Measurements from ENCODE around the gene RHOBTB3.

Gene RHOBTB3

DNA sequence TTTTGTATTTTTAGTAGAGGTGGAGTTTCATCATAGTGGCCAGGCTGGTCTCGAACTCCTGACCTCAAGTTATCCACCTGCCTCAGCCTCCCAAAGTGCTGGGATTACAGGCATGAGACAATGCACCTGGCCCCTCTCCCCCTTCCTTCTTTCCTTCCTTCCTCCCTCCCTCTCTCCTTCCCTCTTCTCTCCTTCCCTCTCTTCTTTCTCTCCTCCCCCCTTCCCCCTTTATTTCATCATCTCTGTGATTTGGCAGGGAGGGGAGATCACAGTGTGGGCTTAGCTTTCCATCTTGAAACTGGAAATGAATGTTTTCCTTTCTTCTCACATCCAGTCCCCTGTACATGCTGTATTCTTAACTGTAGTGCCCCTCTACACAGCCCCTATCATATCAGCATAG lies 12.7 kb downstream of the RHOBTB3 start:
- Histone ChIP-seq H3K27ac (no peak overlapping the region), H3K4me3 (ENCODE audit: low read depth, low read length) (no peak overlapping the region), H3K27me3 (ENCODE audit: insufficient read depth, low read depth, severe bottlenecking) (no peaks in the 10 kb centered on the region), H3K36me3 (peaks cover 39% of the 10 kb centered on the region), H3K9me3 (ENCODE audit: severe bottlenecking) (no peaks in the 10 kb centered on the region)
- DNase-seq = no peak
- TF ChIP-seq CTCF (IDR thresholded peaks at IDR 0.05; ENCODE audit: low read depth, low read length) = no peak

- DNase-seq = no peak
- H3K27me3 ChIP-seq (ENCODE audit: insufficient read depth, low read depth, severe bottlenecking) = no peaks in the 10 kb centered on the region
- no peak for TF ChIP-seq CTCF (IDR thresholded peaks at IDR 0.05; ENCODE audit: low read depth, low read length)
- H3K9me3 ChIP-seq (ENCODE audit: severe bottlenecking) = no peaks in the 10 kb centered on the region
- no peak overlapping the region for H3K27ac ChIP-seq
- peaks cover 35% of the 10 kb centered on the region for H3K36me3 ChIP-seq
- no peak overlapping the region for H3K4me3 ChIP-seq (ENCODE audit: low read depth, low read length)
Measured at GRCh38 chr5:95746194-95746593, 15.1 kb downstream of the RHOBTB3 start.

- TF ChIP-seq CTCF (IDR thresholded peaks at IDR 0.05; ENCODE audit: low read depth, low read length) = no peak
- DNase-seq = no peak
- H3K36me3 ChIP-seq = peaks cover 40% of the 10 kb centered on the region
- no peaks in the 10 kb centered on the region for H3K27me3 ChIP-seq (ENCODE audit: insufficient read depth, low read depth, severe bottlenecking)
- H3K9me3 ChIP-seq (ENCODE audit: severe bottlenecking) = no peaks in the 10 kb centered on the region
- H3K4me3 ChIP-seq (ENCODE audit: low read depth, low read length) = no peak overlapping the region
- no peak overlapping the region for H3K27ac ChIP-seq
Measured at GRCh38 chr5:95746722-95747679, 15.9 kb downstream of the RHOBTB3 start.

DNA sequence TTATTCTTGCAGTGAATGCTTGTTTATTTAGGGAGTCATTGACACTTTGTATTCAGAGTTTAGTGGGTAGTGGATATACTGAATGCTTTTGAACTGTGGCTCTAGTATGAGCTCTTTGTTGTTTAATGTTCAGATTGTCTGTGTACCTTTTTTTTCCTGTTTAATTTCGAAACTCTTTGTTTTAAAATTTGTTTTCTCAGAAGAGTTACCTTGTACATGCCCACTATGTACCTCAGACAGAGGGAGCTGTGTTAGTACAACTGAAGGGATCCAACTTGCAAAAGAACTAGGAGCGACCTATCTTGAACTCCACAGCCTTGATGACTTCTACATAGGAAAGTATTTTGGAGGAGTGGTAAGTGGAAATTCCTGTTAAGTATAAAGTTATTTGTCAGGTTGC lies 17.0 kb downstream of the RHOBTB3 start:
- Histone ChIP-seq H3K4me3 (ENCODE audit: low read depth, low read length) (no peak overlapping the region), H3K27me3 (ENCODE audit: insufficient read depth, low read depth, severe bottlenecking) (no peaks in the 10 kb centered on the region), H3K36me3 (peaks cover 43% of the 10 kb centered on the region), H3K9me3 (ENCODE audit: severe bottlenecking) (no peaks in the 10 kb centered on the region), H3K27ac (no peak overlapping the region)
- TF ChIP-seq CTCF (IDR thresholded peaks at IDR 0.05; ENCODE audit: low read depth, low read length) = no peak
- no peak for DNase-seq

- Histone ChIP-seq H3K36me3 (peaks cover 46% of the 10 kb centered on the region), H3K27ac (no peak overlapping the region), H3K4me3 (ENCODE audit: low read depth, low read length) (no peak overlapping the region), H3K9me3 (ENCODE audit: severe bottlenecking) (no peaks in the 10 kb centered on the region), H3K27me3 (ENCODE audit: insufficient read depth, low read depth, severe bottlenecking) (no peaks in the 10 kb centered on the region)
- no peak for DNase-seq
- no peak for TF ChIP-seq CTCF (IDR thresholded peaks at IDR 0.05; ENCODE audit: low read depth, low read length)
Measured at GRCh38 chr5:95754545-95754944, 23.4 kb downstream of the RHOBTB3 start.

Measured in WERI-Rb-1 (cell line).